Right hindlimb (tissue), 1 donor: ENCODE measurements around the gene PGM2.

Experiments used
- DNase-seq: peaks from one replicate; pipeline ENCODE4 v3.0.0-alpha.2; 2018

The PGM2 gene

DNA sequence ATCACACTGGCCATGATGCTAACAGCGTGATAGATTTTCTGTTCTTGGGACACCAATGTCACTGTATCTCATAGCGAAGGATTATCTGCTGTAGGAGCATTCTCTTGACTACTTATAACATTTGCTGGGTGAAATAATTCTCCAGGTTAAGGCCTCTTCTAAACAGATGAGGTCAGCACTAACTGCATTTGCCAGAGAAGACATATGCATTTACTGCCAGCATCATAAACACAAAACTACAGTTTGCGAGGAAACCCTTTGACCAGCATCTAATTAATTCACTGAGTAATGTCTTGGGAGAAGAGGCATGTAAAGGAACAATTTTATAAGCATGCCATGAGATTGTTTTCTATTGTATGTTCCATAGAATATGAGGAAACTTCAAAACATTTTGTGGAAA, 78.3 kb downstream of the PGM2 start:
- no peak for DNase-seq

GRCh38 chr4:37905533-37906169, 79.2 kb downstream of the PGM2 start:
- DNase-seq: no peak

GRCh38 chr4:37908488-37909331, 82.2 kb downstream of the PGM2 start:
- no peak for DNase-seq

- DNase-seq: no peak
Measured at GRCh38 chr4:37909332-37910090, 83.0 kb downstream of the PGM2 start.

GRCh38 chr4:37910091-37910486, 83.6 kb downstream of the PGM2 start:
- DNase-seq: no peak
